HG02678 (cell line): Measurements from ENCODE around the gene KCNK7.
"Not testable (repeated sequence)": the region's sequence is repeated elsewhere in the genome, so short reads cannot be mapped to it uniquely, and the experiment has no call there.

Experiments
- ATAC-seq: cut with Tn5 transposase; IDR thresholded peaks from one replicate; pipeline ENCODE4 v1.9.1; 2021; ENCODE audit warnings: mild to moderate bottlenecking, moderate library complexity; ENCODE audit not compliant: unreplicated experiment

KCNK7 gene

GRCh38 chr11:65574811-65575567 lies 20.6 kb downstream of the KCNK7 start:
- no peak for ATAC-seq

- peak; percentile 39 for ATAC-seq
These were observed 21.3 kb downstream of the KCNK7 start for GRCh38 chr11:65574109-65574810.

GRCh38 chr11:65573391-65574079 lies 22.1 kb downstream of the KCNK7 start:
- ATAC-seq: no peak

- no peak for ATAC-seq
These were observed 23.1 kb downstream of the KCNK7 start, which contains the start of gene FAM89B for GRCh38 chr11:65572356-65573051. Gene FAM89B, plus strand, starts transcription at chr11:65572538. Its CDS starts 132 bp downstream, at chr11:65572670.

- ATAC-seq: no peak
These were observed 23.7 kb downstream of the KCNK7 start for GRCh38 chr11:65571940-65572339.

- ATAC-seq: no peak
These were observed 24.2 kb downstream of the KCNK7 start for GRCh38 chr11:65571420-65571819.

- peak; percentile 64 for ATAC-seq
These were observed 25.4 kb downstream of the KCNK7 start, which contains the start of gene ZNRD2 for GRCh38 chr11:65569973-65570918. Gene ZNRD2, plus strand, starts transcription at chr11:65570477. Its CDS starts 15 bp downstream, at chr11:65570492.

- ATAC-seq: no peak
These were observed 26.2 kb downstream of the KCNK7 start for GRCh38 chr11:65569164-65569972.

- ATAC-seq: no peak
These were observed 29.8 kb downstream of the KCNK7 start for GRCh38 chr11:65565624-65566453.

GRCh38 chr11:65564879-65565559 lies 30.6 kb downstream of the KCNK7 start:
- ATAC-seq: not testable (repeated sequence)

- no peak for ATAC-seq
These were observed 32.0 kb downstream of the KCNK7 start for GRCh38 chr11:65563601-65564000.

- ATAC-seq: no peak
These were observed 32.8 kb downstream of the KCNK7 start for GRCh38 chr11:65562788-65563187.

GRCh38 chr11:65562020-65562419 lies 33.6 kb downstream of the KCNK7 start:
- ATAC-seq: no peak

GRCh38 chr11:65560555-65561418 lies 34.8 kb downstream of the KCNK7 start:
- ATAC-seq: no peak

- ATAC-seq: no peak
These were observed 35.6 kb downstream of the KCNK7 start for GRCh38 chr11:65559951-65560537.

- no peak for ATAC-seq
These were observed 36.1 kb downstream of the KCNK7 start for GRCh38 chr11:65559535-65559934.
